HG02884 (cell line): ENCODE results near the gene TAOK2.

Source experiments
- ATAC-seq: cut with Tn5 transposase; IDR thresholded peaks from one replicate; pipeline ENCODE4 v1.9.1; 2021; ENCODE audit warnings: mild to moderate bottlenecking, moderate library complexity; ENCODE audit not compliant: unreplicated experiment

Gene TAOK2

DNA sequence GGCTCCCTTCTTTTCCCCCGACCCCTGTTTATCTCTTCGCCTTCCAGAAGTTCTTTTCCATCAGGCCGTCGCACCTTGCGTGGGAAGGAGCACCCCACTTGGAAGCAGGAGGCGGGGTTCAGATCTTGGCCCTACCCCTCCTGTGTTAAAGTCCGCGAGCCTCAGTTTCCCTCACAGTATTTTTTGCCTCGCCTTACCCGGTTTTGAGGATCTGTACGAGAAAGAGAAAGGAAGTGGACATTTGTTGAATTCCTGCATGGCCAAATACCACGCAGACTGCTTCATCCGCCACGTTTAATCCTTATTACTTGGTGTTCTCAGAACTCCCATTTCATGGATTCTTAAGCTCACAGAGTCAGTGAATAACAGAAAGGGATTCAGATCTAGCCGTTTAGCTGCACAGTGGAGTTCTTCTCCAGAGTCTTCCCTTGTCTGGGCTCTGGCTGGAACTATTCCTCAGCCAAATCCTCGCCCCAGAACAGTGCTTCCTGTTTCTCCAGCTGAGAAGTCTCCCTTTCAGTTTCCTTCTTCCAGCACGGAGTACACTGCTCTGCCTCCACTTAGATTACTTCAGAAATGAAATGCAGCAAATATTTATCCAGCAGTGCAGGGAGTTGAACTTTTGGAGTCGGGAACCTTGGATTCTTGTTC is 11.2 kb upstream of the TAOK2 start:
- no peak for ATAC-seq

GRCh38 chr16:29963021-29963743 is 10.5 kb upstream of the TAOK2 start:
- ATAC-seq, result no peak

- ATAC-seq, result no peak
Observed at GRCh38 chr16:29968205-29968604, 5.5 kb upstream of the TAOK2 start.

GRCh38 chr16:29971304-29971703 is 2.4 kb upstream of the TAOK2 start:
- no peak for ATAC-seq

- no peak for ATAC-seq
Observed at GRCh38 chr16:29972500-29972899, 1.2 kb upstream of the TAOK2 start.

- no peak for ATAC-seq
Observed at GRCh38 chr16:29972992-29973383, 680 bp upstream of the TAOK2 start.

GRCh38 chr16:29974291-29975133 is 844 bp downstream of the TAOK2 start:
- ATAC-seq, result no peak

- no peak for ATAC-seq
Observed at GRCh38 chr16:29975134-29975538, 1.5 kb downstream of the TAOK2 start.

DNA sequence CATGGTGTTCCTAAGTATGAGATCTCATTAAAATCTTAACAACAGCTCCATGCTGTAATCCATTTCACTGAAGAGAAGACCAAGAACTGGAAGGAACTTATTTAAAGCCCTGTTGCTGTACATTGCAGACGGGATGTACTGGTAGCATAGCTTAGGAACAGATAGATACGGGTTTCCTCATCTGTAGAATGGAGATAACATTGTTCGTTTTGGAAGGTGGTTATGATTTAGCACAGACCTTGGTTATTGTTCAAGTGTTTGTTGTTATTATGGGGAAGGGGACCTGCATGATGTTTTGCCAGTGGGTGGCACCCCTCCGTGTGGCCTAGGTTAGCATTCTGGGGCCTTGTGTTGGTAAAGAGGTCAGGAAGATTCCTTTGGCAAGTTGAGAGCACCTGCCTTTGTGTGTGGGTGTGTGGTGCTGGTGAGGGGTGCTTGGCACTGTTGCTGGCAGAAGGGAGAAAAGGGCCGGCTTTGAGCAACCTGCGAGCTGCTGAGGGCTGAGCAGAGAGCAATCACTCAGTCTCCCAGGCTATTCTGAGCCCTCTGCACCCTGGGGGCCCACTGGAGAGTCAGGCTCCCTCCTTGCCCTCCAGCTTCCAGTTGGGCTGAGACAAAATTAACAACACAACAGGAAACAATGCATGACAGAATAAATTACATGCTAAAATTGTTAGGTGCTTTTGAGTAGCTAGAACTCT is 2.3 kb downstream of the TAOK2 start:
- ATAC-seq, result no peak

- no peak for ATAC-seq
Observed at GRCh38 chr16:29977063-29977825, 3.6 kb downstream of the TAOK2 start.

GRCh38 chr16:29978081-29978480 is 4.4 kb downstream of the TAOK2 start:
- no peak for ATAC-seq

DNA sequence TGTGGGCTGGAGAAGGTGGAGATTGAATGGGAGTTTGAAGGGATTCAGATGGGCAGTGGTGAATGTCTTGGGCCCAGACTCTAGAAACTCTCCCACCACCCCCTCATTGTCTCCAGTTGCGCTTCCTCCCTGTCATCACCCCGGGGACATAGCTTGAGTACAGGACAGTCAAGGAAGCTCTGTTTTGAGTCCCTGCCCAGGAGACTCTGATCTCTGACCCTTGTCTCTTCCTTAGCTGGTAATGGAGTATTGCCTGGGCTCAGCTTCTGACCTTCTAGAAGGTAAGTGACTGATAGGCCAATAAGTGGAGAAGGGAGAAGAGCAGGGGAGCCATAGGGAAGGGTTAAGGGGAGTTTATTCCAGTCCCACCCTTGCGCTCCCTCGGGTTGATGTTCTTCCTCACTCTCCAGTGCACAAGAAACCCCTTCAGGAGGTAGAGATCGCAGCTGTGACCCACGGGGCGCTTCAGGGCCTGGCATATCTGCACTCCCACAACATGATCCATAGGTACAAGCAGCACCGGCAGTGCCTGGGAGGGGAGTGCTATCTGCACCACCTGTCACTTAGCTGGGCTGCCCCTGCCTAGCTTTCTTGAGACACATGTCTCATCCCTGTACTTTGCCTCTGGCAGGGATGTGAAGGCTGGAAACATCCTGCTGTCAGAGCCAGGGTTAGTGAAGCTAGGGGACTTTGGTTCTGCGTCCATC is 5.0 kb downstream of the TAOK2 start:
- ATAC-seq, result no peak

DNA sequence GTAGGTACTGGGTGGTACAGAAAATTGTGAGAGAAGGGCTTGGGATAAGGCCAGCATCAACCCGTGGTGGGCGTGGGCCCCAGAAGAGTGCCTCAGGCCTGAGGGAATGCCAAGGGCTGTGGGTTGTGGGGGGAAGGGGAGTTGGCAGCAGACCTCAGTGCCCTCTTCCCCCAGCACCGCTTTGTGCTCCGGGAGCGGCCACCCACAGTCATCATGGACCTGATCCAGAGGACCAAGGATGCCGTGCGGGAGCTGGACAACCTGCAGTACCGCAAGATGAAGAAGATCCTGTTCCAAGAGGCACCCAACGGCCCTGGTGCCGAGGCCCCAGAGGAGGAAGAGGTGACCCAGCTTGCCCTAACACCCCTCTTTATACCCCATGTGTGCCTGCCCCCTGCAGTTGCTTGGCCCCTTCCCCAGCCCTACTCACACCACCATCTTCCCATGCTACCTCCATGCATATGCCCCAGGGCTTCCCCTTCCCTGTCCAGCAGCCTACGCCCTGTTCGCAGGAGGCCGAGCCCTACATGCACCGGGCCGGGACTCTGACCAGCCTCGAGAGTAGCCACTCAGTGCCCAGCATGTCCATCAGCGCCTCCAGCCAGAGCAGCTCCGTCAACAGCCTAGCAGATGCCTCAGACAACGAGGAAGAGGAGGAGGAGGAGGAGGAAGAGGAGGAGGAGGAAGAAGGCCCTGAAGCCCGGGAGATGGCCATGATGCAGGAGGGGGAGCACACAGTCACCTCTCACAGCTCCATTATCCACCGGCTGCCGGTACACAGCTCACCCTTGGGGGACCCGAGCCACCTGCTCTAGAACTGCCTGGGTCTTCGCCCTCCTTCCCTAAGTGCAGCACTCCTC is 9.1 kb downstream of the TAOK2 start:
- no peak for ATAC-seq

DNA sequence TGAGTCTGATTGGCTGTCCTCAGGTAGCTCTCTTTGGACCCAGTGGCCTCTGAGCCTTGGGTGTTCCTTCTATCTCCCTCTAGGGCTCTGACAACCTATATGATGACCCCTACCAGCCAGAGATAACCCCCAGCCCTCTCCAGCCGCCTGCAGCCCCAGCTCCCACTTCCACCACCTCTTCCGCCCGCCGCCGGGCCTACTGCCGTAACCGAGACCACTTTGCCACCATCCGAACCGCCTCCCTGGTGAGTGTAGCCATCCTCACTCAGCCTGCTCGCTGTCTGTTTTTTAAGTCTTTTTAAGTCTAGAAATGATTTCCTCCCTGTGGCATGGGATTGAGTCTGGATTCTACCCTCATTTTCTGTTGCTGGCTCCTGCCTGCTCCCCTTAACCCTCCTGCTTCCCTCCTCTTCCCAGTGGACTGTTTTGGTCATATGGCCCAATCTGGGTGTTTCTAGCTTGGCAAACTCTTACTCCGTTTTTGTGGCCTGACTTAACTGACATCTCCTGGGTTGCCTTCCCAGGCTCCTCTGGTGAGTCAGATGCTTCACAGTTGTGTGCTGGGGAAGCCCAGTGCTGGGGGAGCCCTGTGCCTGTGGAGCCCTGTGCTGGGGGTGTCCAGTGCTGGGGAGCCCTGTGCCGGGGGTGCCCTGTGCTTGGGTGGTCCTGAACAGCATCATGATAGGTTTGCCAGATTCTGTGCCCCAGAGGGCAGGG is 9.9 kb downstream of the TAOK2 start:
- ATAC-seq, result no peak

- no peak for ATAC-seq
Observed at GRCh38 chr16:29984137-29984763, 10.6 kb downstream of the TAOK2 start.

DNA sequence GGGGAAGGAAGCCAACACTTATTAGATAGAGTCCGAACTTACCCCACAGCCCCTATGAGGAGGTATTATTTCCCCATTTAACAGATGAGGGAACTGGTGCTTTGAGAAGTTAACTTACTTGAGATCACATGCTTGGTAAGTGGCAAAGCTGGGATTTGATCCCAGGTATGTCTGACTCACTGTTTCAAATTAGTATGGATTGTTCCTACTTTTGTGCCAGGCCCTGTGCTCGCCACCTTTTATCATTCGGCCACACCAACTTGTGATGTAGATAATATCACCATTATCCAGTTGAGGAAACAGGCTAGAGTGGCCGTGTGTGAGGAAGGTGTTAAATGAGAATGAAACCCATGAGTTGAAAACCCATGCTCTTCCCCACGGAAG is 11.1 kb downstream of the TAOK2 start:
- ATAC-seq, result no peak

DNA sequence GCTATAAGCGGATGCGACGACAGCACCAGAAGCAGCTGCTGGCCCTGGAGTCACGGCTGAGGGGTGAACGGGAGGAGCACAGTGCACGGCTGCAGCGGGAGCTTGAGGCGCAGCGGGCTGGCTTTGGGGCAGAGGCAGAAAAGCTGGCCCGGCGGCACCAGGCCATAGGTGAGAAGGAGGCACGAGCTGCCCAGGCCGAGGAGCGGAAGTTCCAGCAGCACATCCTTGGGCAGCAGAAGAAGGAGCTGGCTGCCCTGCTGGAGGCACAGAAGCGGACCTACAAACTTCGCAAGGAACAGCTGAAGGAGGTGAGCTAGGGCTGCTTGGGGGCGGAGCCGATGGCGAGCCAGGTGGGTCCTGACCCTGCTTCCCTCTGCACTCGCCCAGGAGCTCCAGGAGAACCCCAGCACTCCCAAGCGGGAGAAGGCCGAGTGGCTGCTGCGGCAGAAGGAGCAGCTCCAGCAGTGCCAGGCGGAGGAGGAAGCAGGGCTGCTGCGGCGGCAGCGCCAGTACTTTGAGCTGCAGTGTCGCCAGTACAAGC is 11.7 kb downstream of the TAOK2 start:
- ATAC-seq, result no peak

DNA sequence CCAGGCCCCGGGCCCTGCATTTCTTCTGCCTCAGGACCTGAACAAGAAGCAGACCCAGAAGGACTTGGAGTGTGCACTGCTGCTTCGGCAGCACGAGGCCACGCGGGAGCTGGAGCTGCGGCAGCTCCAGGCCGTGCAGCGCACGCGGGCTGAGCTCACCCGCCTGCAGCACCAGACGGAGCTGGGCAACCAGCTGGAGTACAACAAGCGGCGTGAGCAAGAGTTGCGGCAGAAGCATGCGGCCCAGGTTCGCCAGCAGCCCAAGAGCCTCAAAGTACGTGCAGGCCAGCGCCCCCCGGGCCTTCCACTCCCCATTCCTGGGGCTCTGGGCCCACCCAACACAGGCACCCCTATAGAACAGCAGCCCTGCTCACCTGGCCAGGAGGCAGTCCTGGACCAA is 12.6 kb downstream of the TAOK2 start:
- no peak for ATAC-seq
